ENCODE measurements around the gene EYS.

- no peak for TF ChIP-seq CC2D1A (CRISPR knock-in tag; IDR thresholded peaks at IDR 0.05)
- no peak for TF ChIP-seq U2AF1 (optimal IDR thresholded peaks at IDR 0.05; ENCODE audit: low read depth, low read length)
- TF ChIP-seq TAF15 (IDR thresholded peaks at IDR 0.05; ENCODE audit: low read depth, low read length, poor library complexity, severe bottlenecking) = no peak
Observed at GRCh38 chr6:63859528-63859927, 1847.5 kb downstream of the EYS start.

All from HepG2 (cell line).